ENCODE data around the gene CASP2.

GRCh38 chr7:143271240-143271639, 16.9 kb upstream of the CASP2 start:
- TF ChIP-seq POLR2A (IDR thresholded peaks at IDR 0.05) = no peak
- TF ChIP-seq CTCF (IDR thresholded peaks at IDR 0.05) = no peak
- TF ChIP-seq POLR2AphosphoS5 (IDR thresholded peaks at IDR 0.05) = no peak
